Measurements from ENCODE around the gene MAGEC3. TPM values are rescaled to one million over a fixed set of nuclear protein-coding genes. Genes with fewer than 3 reads are reported as not detected.

Gene MAGEC3
- total RNA-seq (2022; extraction: Qiagen RNA extraction): not detected in 5 replicates

GRCh38 chrX:141838016-141838415 is at the start of gene MAGEC3:
MAGEC3 (plus strand) TSS chrX:141838316; CDS start chrX:141838316, 0 bp downstream.

GRCh38 chrX:141903400-141904155 is 65.5 kb downstream of the MAGEC3 start, which contains the start of gene MAGEC1:
MAGEC1 (plus strand) TSS chrX:141903894; CDS start chrX:141905073, 1,179 bp downstream.

Other genes starting within 250 kb of the MAGEC3 start
- gene SPANXA2, start 248.6 kb upstream of the MAGEC3 start, total RNA-seq (2022; extraction: Qiagen RNA extraction): 0.14 to 0.25 TPM (median 0.17 TPM) in 3 of 5 replicates, not detected in the others
- gene SPANXD, start 139.6 kb upstream of the MAGEC3 start, total RNA-seq (2022; extraction: Qiagen RNA extraction): 0.15 TPM in 1 of 5 replicates, not detected in the others
- 0.03 to 0.05 TPM (median 0.04 TPM) in 4 of 5 replicates, not detected in the other for gene MAGEC1, start 65.6 kb downstream of the MAGEC3 start, total RNA-seq (2022; extraction: Qiagen RNA extraction)

Data from A549 treated with dexamethasone at 1 μM for 4 hours (cell line).